Measurements from ENCODE around the gene ABHD8. TPM values are rescaled to one million over a fixed set of nuclear protein-coding genes. Genes with fewer than 3 reads are reported as not detected.

Gene ABHD8
- total and polyA plus RNA-seq, 2 of the 13 experiments (the other 11 are each of a cell fraction or from before 2014, with no cell fraction given), result 6.3 to 7.2 TPM

DNA sequence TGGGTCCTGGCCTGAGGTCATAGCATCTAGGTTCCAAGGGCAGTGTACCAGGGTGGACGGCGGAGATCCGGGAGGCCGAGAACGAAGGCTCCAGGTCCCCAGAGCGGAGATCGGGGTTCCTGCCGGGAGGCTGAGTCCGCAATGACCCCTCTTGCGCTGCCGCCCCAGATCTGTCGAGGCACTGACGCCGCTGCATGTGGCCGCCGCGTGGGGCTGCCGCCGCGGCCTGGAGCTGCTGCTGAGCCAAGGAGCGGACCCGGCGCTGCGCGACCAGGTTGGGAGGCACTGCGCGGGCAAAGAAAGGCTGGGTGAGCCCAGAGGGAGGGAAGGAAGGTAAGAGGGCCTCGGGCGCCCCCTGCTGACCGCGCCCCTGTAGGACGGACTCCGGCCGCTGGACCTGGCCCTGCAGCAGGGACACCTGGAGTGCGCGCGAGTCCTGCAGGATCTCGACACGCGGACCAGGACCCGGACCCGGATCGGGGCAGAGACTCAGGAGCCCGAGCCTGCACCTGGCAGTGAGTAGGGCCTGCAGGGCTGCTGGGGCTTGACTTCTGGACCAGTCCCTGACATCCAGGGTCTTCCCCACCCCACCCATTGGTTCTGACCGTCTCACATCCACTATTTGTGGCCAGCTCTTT is 20.6 kb downstream of the ABHD8 start (continued):
- TF ChIP-seq DNMT1 (CRISPR knock-in tag; IDR thresholded peaks at IDR 0.05), result 0 out of 2 replicates have a peak, but pooled peaks have one; percentile 64
- no peak for TF ChIP-seq FOXP1 (IDR thresholded peaks at IDR 0.05)
- no peak for TF ChIP-seq FOXP1 (CRISPR knock-in tag; IDR thresholded peaks at IDR 0.05)
- 0 out of 2 replicates have a peak, but pooled peaks have one; percentile 63 for TF ChIP-seq PRMT3 (CRISPR knock-in tag; IDR thresholded peaks at IDR 0.05; ENCODE audit: borderline replicate concordance, low read depth)
- TF ChIP-seq ZNF770 (CRISPR knock-in tag; IDR thresholded peaks at IDR 0.05), result peak; percentile 83
- TF ChIP-seq ARHGAP35 (CRISPR knock-in tag; IDR thresholded peaks at IDR 0.05; ENCODE audit: borderline replicate concordance), result peak; percentile 56; the same call in 1 of the 2 replicates
- no peak for TF ChIP-seq ZNF724P (CRISPR knock-in tag; IDR thresholded peaks at IDR 0.05; ENCODE audit: borderline replicate concordance)
- no peak for TF ChIP-seq ZBTB42 (CRISPR knock-in tag; IDR thresholded peaks at IDR 0.05)
- TF ChIP-seq KLF13 (CRISPR knock-in tag; IDR thresholded peaks at IDR 0.05), result no peak
- TF ChIP-seq, protein P1, sequence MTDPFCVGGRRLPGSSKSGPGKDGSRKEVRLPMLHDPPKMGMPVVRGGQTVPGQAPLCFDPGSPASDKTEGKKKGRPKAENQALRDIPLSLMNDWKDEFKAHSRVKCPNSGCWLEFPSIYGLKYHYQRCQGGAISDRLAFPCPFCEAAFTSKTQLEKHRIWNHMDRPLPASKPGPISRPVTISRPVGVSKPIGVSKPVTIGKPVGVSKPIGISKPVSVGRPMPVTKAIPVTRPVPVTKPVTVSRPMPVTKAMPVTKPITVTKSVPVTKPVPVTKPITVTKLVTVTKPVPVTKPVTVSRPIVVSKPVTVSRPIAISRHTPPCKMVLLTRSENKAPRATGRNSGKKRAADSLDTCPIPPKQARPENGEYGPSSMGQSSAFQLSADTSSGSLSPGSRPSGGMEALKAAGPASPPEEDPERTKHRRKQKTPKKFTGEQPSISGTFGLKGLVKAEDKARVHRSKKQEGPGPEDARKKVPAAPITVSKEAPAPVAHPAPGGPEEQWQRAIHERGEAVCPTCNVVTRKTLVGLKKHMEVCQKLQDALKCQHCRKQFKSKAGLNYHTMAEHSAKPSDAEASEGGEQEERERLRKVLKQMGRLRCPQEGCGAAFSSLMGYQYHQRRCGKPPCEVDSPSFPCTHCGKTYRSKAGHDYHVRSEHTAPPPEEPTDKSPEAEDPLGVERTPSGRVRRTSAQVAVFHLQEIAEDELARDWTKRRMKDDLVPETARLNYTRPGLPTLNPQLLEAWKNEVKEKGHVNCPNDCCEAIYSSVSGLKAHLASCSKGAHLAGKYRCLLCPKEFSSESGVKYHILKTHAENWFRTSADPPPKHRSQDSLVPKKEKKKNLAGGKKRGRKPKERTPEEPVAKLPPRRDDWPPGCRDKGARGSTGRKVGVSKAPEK (CRISPR knock-in tag; IDR thresholded peaks at IDR 0.05; ENCODE audit: borderline replicate concordance), result 0 out of 2 replicates have a peak, but pooled peaks have one; percentile 57
- TF ChIP-seq SALL2 (CRISPR knock-in tag; IDR thresholded peaks at IDR 0.05), result no peak
- TF ChIP-seq HCFC1 (IDR thresholded peaks at IDR 0.05; ENCODE audit: low read depth, low read length), result no peak
- TF ChIP-seq, protein P2, sequence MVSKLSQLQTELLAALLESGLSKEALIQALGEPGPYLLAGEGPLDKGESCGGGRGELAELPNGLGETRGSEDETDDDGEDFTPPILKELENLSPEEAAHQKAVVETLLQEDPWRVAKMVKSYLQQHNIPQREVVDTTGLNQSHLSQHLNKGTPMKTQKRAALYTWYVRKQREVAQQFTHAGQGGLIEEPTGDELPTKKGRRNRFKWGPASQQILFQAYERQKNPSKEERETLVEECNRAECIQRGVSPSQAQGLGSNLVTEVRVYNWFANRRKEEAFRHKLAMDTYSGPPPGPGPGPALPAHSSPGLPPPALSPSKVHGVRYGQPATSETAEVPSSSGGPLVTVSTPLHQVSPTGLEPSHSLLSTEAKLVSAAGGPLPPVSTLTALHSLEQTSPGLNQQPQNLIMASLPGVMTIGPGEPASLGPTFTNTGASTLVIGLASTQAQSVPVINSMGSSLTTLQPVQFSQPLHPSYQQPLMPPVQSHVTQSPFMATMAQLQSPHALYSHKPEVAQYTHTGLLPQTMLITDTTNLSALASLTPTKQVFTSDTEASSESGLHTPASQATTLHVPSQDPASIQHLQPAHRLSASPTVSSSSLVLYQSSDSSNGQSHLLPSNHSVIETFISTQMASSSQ (IDR thresholded peaks at IDR 0.05; ENCODE audit: low read depth), result no peak
- TF ChIP-seq, protein P2 (CRISPR knock-in tag; IDR thresholded peaks at IDR 0.05; ENCODE audit: borderline replicate concordance), result 0 out of 2 replicates have a peak, but pooled peaks have one; percentile 51
- no peak for TF ChIP-seq TOE1 (CRISPR knock-in tag; IDR thresholded peaks at IDR 0.05)
- TF ChIP-seq PHB2 (IDR thresholded peaks at IDR 0.05; ENCODE audit: partially characterized antibody), result no peak
- no peak; the same call in 1 of the 2 replicates for TF ChIP-seq NRL (CRISPR knock-in tag; IDR thresholded peaks at IDR 0.05; ENCODE audit: borderline replicate concordance)
- 0 out of 2 replicates have a peak, but pooled peaks have one; percentile 19 for TF ChIP-seq ZNF317 (CRISPR knock-in tag; IDR thresholded peaks at IDR 0.05)
- no peak for TF ChIP-seq ZNF530 (CRISPR knock-in tag; IDR thresholded peaks at IDR 0.05; ENCODE audit: low read depth)
